Measurements from ENCODE around the gene IPO4.

- TF ChIP-seq YY1 (IDR thresholded peaks at IDR 0.05; ENCODE audit: insufficient read depth, insufficient read length) = no peak
- no peak for TF ChIP-seq ZNF274 (IDR thresholded peaks at IDR 0.05; ENCODE audit: low read depth, low read length)
- no peak for TF ChIP-seq SUZ12 (IDR thresholded peaks at IDR 0.05; ENCODE audit: extremely low read depth, insufficient read depth, insufficient read length)
These were observed 44.3 kb upstream of the IPO4 start, which contains the start of gene GMPR2 for GRCh38 chr14:24232645-24233537.
